ENCODE measurements around the gene INTS7. TPM values are rescaled to one million over a fixed set of nuclear protein-coding genes. Genes with fewer than 3 reads are reported as not detected.

INTS7 gene
- total and polyA plus RNA-seq, 9 of the 15 experiments (the other 6 are each of a cell fraction or from before 2014, with no cell fraction given), result 27.3 to 68.4 (median 40.4) TPM

- TF ChIP-seq ZBTB26 (CRISPR knock-in tag; IDR thresholded peaks at IDR 0.05) (peak; percentile 93), E2F4 (CRISPR knock-in tag; IDR thresholded peaks at IDR 0.05; ENCODE audit: low read depth) (peak; percentile 96), E2F6 (IDR thresholded peaks at IDR 0.05; ENCODE audit: borderline replicate concordance in 1 of 2, extremely low read depth in 1 of 2, insufficient read depth in 1 of 2, insufficient read length in 1 of 2, low read depth in 1 of 2, low read length in 1 of 2, poor library complexity in 1 of 2, severe bottlenecking in 1 of 2) (peak; percentile 85 to 91), SAFB2 (IDR thresholded peaks at IDR 0.05; ENCODE audit: borderline replicate concordance, low read depth, low read length, severe bottlenecking) (no peak), MBD2 (IDR thresholded peaks at IDR 0.05; ENCODE audit: borderline replicate concordance, low read depth) (peak; percentile 71), PHF21A (IDR thresholded peaks at IDR 0.05; ENCODE audit: borderline replicate concordance, low read depth) (peak; percentile 88; the same call in 1 of the 2 replicates), KDM2B (CRISPR knock-in tag; IDR thresholded peaks at IDR 0.05) (0 out of 2 replicates have a peak, but pooled peaks have one; percentile 34), AFF4 (CRISPR knock-in tag; IDR thresholded peaks at IDR 0.05) (peak; percentile 85), MTA2 (IDR thresholded peaks at IDR 0.05; ENCODE audit: low read depth) (peak; percentile 9; the same call in 1 of the 2 replicates), JUNB (CRISPR knock-in tag; conservative IDR thresholded peaks at IDR 0.05) (no peak), THRB (CRISPR knock-in tag; conservative IDR thresholded peaks at IDR 0.05) (peak; percentile 98), ZBTB8A (IDR thresholded peaks at IDR 0.05; ENCODE audit: partially characterized antibody) (peak; percentile 48), EP300 (IDR thresholded peaks at IDR 0.05; ENCODE audit: low read length) (no peak), CTBP1 (IDR thresholded peaks at IDR 0.05; ENCODE audit: borderline replicate concordance) (peak; percentile 89), ZNF764 (CRISPR knock-in tag; IDR thresholded peaks at IDR 0.05; ENCODE audit: low read depth) (no peak), CBX1 (IDR thresholded peaks at IDR 0.05; ENCODE audit: low read depth) (peak; percentile 86), POLR2AphosphoS2 (IDR thresholded peaks at IDR 0.05; ENCODE audit: low read length) (peak; percentile 60; the same call in 1 of the 2 replicates), GATAD2A (IDR thresholded peaks at IDR 0.05) (no peak), ZNF436 (CRISPR knock-in tag; IDR thresholded peaks at IDR 0.05) (no peak)
Measured at GRCh38 chr1:212035123-212035834, at the start of gene INTS7, which contains the start of gene DTL (continued).

All from K562 (cell line).